ENCODE data around the gene CPSF4L. TPM values are rescaled to one million over a fixed set of nuclear protein-coding genes. Genes with fewer than 3 reads are reported as not detected.
"Not testable (repeated sequence)": the region's sequence is repeated elsewhere in the genome, so short reads cannot be mapped to it uniquely, and the experiment has no call there.

The CPSF4L gene, protein sequence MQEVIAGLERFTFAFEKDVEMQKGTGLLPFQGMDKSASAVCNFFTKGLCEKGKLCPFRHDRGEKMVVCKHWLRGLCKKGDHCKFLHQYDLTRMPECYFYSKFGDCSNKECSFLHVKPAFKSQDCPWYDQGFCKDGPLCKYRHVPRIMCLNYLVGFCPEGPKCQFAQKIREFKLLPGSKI
- total RNA-seq: not detected in 2 replicates

DNA sequence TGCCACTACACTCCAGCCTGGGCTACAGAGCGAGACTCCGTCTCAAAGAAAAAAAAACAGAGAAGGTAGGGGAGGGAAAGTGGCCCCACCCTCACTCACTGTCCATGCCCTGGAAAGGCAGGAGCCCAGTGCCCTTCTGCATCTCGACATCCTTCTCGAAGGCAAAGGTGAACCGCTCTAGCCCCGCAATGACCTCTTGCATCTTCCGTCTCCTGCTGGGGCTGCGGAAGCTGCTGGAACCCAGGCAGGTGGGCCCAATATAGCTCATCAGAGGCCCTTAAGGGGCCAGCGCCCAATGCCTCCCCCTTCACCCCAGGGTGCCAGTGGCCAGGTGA is at the start of gene CPSF4L:
TSS of gene CPSF4L (minus strand) at position 264 of the 335 bp plus-strand sequence. CDS start at position 202, 62 bp downstream.
- intact Hi-C loops (cut with micrococcal nuclease): no loop called here

DNA sequence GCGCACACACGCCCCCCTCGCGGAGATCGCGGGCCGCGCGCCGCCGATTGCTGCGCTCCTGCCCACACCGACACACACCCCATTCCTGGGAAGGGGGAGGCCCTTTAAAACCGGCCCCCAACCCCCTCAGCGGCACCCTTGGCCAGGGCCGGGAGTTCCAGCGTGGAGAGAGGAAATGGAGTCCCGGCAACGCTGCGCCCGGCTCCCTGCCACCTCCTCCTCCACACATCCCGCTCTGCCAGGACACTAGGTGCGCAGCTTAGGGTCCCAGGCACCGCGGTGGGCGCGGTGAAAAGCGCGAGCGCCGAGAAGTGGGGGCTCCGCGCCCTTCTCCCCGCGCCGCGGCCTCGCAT is 49.7 kb upstream of the CPSF4L start:
- intact Hi-C loops (cut with micrococcal nuclease): loop anchor here (1.0 to 5.0 kb wide), 5 partner anchors 56 to 749 kb away; no protein-coding TSS in a partner anchor

DNA sequence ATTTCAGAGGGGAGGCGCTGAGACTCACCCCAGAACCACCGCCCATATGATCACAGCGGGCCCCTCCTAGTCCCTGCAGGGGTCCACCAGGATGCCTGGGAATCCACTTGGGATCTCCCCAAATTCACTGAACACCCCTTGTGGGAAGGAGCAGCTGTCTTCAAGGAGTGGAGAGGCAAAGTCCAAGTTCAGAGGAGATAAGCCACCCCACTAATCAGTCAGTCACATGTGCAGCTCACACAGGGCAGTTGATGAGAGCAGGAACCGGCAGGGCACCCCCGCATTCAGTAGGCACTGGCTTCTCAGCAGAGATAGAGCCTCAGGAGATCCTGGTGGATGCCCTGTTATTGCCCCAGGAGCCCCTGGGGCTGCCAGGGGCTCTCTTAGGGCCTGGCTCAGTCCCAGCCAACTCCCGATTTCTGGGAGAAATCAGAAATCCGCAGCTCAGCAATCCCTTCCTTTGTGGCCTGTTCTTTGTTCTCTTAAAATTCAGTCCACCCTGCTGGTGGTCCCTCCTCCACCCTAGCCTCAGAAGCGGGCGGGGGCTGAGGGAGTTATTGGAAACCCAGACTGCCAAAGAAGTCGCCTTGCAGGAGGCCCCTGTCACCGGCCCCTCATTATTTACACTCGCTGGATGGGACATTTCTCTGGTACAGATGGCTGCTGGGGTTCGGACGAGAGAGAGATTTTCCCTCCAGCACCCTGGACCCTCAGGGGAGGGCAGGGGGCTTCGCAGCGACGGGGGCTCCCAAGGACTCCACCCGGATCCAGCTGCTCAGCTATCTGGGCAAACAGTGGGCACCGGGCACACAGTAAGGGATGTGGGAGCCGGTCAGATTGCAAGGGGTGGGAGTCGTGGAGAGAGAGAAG is 48.3 kb upstream of the CPSF4L start:
- intact Hi-C loops (cut with micrococcal nuclease): loop anchor here (2.0 to 5.0 kb wide), 3 partner anchors 98 to 748 kb away; no protein-coding TSS in a partner anchor

DNA sequence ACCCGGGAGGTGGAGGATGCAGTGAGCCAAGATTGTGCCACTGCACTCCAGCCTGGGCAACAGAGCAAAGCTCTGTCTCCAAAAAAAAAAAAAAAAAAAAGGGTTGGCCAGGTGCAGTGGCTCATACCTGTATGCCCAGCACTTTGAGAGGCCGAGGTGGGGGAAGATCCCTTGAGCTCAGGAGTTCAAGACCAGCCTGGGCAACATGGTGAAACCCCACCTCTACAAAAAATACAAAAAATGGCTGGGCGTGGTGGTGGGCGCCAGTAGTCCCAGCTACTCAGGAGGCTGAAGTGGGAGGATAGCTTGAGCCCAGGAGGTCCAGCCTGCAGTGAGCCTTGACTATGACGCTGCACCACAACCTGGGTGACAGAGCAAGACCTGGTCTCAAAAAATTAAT is 47.3 kb upstream of the CPSF4L start:
- intact Hi-C loops (cut with micrococcal nuclease): not testable (repeated sequence)

DNA sequence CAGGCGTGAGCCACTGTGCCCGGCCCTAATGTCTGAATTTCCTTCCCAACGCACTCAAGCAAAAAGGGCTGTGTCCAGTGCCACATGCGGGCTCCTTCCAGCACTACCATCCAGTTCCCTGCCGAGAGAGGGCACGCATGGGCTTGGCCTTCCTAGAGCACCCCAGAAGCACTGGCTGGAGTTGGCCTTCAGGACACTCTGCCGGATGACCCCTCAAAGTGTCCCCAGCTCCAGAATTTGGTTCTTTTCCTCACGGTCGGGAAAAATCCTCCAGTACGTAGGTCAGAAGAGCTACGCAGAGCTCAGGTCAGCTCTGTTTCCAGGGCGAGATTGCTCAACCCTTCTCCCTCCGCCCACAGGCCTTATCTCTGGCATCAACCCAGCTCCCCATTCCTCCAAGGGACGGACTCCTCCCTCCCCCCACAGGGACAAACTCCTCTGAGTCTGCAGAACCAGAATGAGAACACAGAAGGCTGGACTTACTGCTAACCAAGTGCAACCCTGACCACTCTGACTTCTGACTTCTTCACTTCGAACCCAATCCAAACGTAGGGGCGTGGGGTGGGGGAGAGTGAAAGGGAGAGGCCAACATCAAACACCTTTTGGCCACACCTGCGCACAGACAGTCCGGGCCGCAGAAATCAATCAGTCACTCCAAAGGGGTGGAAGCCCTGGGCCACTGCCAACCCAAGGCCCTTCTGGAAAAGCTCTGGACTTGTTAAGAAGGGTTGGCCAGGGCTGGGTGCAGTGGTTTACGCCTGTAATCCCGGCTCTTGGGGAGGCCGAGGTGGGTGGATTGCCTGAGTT is 46.5 kb upstream of the CPSF4L start:
- intact Hi-C loops (cut with micrococcal nuclease): no loop called here

DNA sequence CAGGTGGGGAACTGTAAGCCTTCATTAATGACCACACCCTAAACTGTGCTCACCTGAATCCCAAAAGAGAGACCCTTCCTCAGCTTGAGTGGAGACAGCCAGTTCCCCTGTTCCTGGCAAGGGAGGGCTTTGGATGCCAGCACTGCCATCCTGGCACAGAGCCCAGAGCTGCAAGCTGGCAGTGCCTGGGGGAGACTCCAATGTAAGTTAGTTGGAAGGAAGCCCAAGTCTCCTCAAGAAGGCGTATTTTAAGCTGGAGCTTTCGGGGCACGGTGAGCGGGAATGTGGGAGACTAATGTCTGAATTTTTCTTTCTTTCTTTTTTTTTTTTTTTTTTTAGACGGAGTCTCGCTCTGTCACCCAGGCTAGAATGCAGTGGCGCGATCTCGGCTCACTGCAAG is 45.5 kb upstream of the CPSF4L start:
- intact Hi-C loops (cut with micrococcal nuclease): no loop called here

DNA sequence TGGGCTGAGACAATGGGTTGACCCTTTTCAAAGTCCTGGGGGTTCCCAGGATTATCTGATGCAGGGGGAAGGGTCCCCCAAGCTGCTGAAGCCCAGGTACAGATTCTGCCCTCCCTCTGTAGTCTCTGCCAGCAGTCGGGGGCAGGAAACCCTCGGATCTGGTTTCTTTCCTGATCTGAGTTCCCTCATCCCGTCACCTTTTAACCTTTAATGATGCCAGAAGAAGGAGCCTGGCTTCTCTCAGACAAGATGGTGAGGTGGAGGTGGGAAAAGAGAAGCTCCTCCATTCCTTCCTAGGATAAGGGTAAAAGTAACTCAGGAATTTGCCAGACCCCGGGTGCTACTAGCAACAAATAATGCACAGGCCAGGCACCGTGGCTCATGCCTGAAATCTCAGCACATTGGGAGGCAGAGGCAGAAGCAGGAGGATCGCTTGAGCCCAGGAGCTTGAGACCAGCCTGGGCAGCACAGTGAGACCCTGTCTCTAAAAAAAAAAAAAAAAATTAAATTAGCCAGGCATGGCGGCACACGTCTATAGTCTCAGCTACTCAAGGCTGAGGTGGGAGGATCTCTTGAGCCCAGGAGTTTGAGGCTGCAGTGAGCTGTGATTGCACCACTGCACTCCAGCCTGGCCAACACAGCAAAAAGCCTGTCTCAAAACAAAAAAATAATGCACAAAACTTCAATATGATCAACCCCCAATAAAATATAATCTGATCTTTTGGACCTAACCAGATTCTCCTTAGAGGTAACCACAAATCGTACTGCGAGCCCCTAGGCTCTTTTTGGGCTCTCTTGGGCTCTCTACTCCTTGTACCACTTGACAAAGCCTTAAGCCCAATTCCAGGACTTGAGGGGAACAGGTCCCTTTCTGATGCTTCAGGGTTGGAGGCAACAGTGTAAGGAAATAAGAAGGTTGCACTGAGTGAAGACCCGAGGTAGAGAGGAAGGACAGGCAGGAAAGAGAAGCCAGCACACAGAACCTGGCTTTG is 44.5 kb upstream of the CPSF4L start:
- intact Hi-C loops (cut with micrococcal nuclease): no loop called here

DNA sequence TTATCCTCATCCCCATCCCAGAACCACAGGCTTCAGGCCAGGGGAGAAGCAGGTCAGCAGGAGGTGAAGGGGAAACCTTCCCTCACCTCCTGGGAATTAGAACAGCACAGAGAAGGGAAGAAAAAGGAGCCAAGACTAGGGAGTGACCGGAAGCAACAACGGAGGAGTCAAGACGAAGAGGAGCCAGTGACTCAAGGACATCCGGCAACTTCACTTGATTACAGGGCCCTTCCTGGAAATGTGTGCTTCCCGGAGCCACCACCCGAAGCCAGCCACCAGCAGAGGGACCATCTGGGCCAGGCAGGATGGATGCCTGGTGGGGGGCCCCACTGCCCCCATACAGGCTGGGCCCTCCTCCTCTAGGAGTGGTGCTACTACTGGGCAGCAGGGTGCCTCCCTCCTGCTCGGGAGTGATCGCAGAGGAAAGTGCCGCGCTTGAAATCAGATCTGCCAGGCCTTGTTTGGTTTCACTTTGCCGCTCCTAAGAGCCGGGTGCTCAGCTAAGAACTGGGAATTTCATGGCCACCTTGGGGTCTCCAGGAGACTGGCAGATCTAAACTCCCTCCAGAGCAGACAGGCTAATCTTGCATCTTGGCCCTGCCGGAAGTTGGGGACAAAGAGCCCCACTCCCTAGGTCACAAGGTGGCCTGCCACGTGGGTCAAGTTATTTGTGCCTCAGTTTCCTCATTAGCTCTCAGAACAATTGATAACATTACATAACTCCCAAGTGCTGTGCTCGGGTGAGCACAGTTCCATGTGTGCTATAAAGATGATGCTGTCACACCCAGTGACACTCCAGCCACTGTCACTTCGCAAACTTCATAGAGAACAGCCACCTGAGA is 43.5 kb upstream of the CPSF4L start:
- intact Hi-C loops (cut with micrococcal nuclease): no loop called here

DNA sequence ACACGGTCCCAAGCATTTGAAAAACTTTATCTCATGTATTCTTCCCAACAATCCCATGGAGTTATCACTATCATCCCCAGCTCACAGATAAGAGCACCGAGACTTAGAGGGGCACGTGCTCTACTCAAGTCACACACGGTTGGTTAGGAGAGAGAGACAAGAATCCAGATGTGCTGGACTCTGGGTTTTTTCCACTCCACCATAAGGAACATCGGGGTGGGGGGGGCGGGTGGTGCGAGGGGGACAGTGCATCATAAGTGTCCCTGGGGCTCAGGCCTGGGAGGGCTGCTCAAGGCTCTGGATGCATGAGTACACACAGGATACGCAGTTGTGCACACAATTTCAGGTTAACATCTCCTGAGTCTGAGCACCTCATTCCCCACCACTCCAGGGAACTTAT is 42.8 kb upstream of the CPSF4L start:
- intact Hi-C loops (cut with micrococcal nuclease): no loop called here

DNA sequence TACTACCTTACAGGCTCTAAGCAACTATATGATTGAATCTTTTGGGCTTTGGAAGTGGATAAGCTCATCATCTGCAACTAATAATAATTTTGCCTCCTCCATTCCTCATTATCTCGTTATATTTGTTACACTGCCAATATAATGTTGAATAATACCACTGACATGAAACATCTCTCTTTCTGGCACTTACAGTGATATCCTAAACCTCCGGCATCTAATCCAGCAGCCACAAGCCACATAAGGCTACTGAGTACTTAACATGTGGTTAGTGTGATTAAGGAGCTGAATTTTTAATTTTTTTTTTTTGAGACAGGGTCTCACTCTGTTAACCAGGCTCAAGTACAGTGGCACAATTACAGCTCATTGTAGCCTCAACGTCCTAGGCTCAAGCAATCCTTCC is 40.5 kb upstream of the CPSF4L start:
- intact Hi-C loops (cut with micrococcal nuclease): no loop called here

DNA sequence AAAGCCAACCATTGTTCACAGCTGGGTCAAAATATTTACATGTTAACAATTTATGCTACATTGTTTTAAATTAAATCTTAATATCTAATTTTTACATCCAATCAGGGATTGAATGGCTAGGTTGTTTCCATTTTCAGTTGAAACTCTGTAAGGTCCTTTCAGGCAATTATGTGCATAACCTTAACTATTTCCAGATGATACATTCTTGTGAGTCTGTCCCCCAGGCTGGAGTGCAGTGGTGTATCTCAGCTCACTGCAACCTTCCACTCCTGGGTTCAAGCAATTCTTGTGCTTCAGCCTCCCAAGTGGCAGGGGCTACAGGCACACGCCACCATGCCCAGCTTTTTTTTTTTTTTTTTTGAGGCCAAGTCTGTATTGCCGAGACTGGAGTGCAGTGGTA is 39.7 kb upstream of the CPSF4L start:
- intact Hi-C loops (cut with micrococcal nuclease): no loop called here

DNA sequence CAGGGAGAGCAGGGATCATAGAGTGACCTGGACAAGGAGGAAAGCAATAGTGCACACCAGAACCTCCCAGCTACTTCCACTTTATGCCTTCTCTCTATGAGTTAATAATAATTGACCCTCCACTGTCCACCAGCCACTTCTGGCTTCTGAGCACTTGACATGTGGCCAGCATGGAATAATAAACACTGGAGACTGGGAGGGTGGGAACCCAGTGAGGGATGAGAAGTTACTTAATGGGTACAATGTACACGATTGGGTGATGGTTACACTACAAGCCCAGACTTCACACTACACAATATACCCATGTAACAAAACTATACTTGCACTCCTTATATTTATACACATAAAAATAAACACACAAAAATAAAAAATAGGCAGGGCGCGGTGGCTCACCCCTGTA is 38.7 kb upstream of the CPSF4L start:
- intact Hi-C loops (cut with micrococcal nuclease): no loop called here

DNA sequence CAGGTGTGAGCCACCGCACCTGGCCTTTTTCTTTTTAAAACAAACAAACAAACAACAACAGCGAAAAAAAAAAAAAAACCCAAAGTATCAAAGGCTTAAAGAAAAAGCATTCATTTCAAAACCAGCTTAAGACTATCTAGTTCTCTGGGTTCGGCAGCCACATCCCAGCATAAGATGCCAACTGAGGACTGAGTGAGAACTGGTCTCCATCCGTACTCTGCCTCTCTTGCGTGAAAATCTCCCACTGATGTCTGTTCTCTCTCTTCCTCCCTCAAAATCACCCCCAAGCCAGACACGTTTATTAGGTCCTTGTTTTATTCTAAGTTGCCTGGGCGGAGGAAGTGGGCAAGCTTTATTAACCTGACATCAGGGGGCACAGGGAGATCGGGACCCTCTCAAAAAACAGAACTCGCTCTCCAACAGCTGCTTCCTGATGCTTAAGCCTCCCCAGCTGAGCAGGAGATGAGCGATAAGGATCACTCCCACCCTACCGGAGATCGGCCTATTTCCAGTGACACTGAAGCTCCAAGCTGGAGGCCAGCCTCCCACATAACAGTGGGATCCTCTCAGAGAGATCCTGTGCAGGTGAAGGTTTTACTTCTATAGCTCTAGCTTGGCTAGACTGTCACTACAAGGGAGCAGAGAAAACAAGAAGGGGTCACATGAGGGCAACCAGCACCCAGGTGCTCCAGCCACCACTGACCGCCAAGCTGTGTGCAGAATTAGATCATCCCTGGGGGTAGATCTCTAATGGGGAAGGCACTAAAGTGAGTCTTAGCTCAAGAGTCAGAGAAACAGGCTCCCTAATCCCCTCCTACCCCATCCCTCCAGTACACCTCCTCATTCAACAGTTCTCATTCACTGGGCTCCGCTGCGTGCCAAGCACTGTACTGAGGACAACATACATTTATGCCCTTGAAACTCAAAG is 36.5 kb upstream of the CPSF4L start:
- intact Hi-C loops (cut with micrococcal nuclease): no loop called here

DNA sequence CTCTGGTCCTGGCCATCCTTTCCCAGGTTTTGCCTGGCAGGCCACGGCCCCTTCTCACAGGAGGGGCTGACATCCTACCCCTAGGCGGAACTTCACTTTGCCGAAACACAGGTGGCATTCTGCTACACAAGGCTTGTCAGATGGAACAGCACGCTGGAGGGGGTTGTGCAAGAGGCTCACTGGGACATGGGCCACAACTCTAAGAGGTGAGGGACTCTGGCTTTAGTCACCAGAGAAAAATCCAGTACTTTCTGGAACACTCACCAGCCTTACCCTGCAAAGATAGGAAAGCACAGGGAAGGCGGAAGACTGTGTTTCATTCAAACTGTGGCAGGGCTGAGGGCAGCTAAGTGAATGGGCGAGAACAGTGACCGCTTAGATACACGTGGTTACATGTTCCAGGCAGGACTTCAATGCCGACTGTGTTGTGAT is 31.8 kb upstream of the CPSF4L start:
- intact Hi-C loops (cut with micrococcal nuclease): no loop called here

DNA sequence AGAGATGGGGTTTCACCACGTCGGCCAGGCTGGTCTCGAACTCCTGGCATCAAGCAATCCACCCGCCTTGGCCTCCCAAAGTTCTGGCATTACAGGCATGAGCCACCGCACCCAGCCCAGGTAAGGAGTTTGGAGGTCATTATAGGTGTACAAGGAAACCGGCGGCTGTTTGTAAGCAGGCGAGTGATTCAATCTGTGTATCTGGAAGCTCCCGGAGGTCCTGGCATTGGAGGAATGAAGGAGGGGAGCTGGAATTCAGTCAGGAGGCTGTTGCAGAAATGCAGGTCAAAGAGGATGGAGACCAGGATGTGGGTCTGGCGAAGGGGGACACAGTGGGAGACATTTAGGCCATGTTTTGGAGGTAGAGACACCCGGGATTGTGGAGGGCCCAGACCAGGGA is 31.4 kb upstream of the CPSF4L start:
- intact Hi-C loops (cut with micrococcal nuclease): no loop called here

DNA sequence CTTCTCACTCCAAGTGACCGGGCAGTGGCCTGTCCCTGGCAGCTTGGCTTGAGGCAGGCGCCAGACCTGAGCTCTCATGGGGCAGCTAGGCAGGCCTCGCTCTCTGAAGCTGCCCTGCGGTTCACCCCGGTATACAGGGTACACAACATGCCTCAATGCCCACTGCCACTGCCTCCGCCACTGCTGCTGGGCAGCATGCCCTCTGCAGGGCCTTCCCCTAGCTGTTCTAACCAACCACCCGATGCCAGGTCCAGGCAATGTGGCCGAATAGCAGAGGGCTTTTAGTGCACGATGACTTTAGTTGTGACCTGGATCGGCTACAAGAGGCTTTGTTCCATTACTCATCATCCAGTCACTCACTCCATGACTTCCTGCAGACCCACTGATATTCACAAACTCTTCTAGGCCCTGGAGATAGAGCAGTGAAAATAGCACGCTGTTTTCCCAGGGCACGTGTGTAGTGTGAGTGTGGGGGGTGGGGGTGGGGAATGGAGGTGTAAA is 30.4 kb upstream of the CPSF4L start:
- intact Hi-C loops (cut with micrococcal nuclease): no loop called here

DNA sequence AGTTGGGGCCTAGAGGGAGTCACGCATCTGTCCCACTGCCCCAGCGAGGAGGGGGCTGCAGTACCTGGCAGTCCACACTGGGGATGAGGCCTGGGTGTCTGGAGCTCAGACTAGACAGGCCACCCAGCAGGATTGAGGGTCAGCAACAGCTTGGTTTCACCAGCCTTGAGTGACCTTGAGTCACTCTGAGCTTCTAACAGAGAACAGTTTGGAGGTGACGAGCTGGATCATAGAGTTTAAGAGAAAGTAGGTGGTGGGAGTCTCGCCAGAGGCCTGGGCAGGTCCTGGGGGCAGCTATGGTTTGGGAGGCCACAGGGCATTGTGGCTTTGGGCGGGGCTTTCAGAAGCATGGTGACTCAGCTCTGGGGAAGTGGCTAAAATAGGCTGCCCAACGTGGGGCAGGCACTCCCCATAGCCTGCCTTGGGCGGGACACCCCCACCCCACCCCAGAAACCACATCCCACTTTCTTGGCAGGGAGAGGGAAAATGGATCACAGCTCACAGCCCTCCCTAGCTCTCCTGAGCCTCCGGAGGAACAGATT is 29.7 kb upstream of the CPSF4L start:
- intact Hi-C loops (cut with micrococcal nuclease): no loop called here

Data from T-helper 1 cell treated with Interleukin-12 subunit alpha and Interleukin-12 subunit beta and Interleukin-4 antibody, amounts not matched to agents 30 ng/mL and 1 ng/mL, for 36 hours (primary cell).